SK-N-DZ (cell line): ENCODE results near the gene VWCE.

Source experiments
- DNase-seq: peaks from one replicate; pipeline ENCODE4 v3.0.0-alpha.2; 2015; ENCODE audit warnings: low spot score

Gene VWCE

GRCh38 chr11:61287338-61287977 is 7.7 kb downstream of the VWCE start:
- DNase-seq = no peak

- DNase-seq = no peak
Measured at GRCh38 chr11:61283613-61284012, 11.5 kb downstream of the VWCE start.

- DNase-seq = no peak
Measured at GRCh38 chr11:61281581-61282250, 13.4 kb downstream of the VWCE start.

- DNase-seq = no peak
Measured at GRCh38 chr11:61280883-61281580, 14.1 kb downstream of the VWCE start.

GRCh38 chr11:61279934-61280659 is 15.0 kb downstream of the VWCE start:
- no peak for DNase-seq

GRCh38 chr11:61278001-61278470 is 17.1 kb downstream of the VWCE start:
- no peak for DNase-seq

- DNase-seq = no peak
Measured at GRCh38 chr11:61277186-61278000, 17.7 kb downstream of the VWCE start.

- DNase-seq = no peak
Measured at GRCh38 chr11:61275191-61275590, 19.9 kb downstream of the VWCE start.

- no peak for DNase-seq
Measured at GRCh38 chr11:61274084-61274483, 21.0 kb downstream of the VWCE start.

GRCh38 chr11:61273178-61274078 is 21.7 kb downstream of the VWCE start:
- no peak for DNase-seq

GRCh38 chr11:61272731-61273130 is 22.4 kb downstream of the VWCE start:
- no peak for DNase-seq

- no peak for DNase-seq
Measured at GRCh38 chr11:61270354-61271076, 24.6 kb downstream of the VWCE start.

- no peak for DNase-seq
Measured at GRCh38 chr11:61268588-61269250, 26.4 kb downstream of the VWCE start.

- no peak for DNase-seq
Measured at GRCh38 chr11:61267437-61267841, 27.7 kb downstream of the VWCE start.

- no peak for DNase-seq
Measured at GRCh38 chr11:61266602-61267001, 28.5 kb downstream of the VWCE start.

GRCh38 chr11:61265357-61265756 is 29.8 kb downstream of the VWCE start:
- no peak for DNase-seq

GRCh38 chr11:61264795-61265194 is 30.3 kb downstream of the VWCE start:
- DNase-seq = no peak

- DNase-seq = no peak
Measured at GRCh38 chr11:61264371-61264770, 30.7 kb downstream of the VWCE start.

GRCh38 chr11:61259363-61259762 is 35.8 kb downstream of the VWCE start:
- DNase-seq = no peak
